WI38 (cell line): Measurements from ENCODE around the gene LHX1.

Experiments
- H3K4me3 ChIP-seq: 2 replicates; pipeline ENCODE4 v1.5.1; 2011; ENCODE audit warnings: low read depth, mild to moderate bottlenecking, control low read depth, low read length
- TF ChIP-seq, protein P1 (sequence below): IDR thresholded peaks from 2 replicates; pipeline ENCODE4 v1.5.1; 2012; ENCODE audit warnings: low read depth, mild to moderate bottlenecking, control low read depth, low read length

The LHX1 gene

GRCh38 chr17:36993227-36993626 is 56.0 kb downstream of the LHX1 start:
- H3K4me3 ChIP-seq = no peak overlapping the region
- TF ChIP-seq, protein P1, sequence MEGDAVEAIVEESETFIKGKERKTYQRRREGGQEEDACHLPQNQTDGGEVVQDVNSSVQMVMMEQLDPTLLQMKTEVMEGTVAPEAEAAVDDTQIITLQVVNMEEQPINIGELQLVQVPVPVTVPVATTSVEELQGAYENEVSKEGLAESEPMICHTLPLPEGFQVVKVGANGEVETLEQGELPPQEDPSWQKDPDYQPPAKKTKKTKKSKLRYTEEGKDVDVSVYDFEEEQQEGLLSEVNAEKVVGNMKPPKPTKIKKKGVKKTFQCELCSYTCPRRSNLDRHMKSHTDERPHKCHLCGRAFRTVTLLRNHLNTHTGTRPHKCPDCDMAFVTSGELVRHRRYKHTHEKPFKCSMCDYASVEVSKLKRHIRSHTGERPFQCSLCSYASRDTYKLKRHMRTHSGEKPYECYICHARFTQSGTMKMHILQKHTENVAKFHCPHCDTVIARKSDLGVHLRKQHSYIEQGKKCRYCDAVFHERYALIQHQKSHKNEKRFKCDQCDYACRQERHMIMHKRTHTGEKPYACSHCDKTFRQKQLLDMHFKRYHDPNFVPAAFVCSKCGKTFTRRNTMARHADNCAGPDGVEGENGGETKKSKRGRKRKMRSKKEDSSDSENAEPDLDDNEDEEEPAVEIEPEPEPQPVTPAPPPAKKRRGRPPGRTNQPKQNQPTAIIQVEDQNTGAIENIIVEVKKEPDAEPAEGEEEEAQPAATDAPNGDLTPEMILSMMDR = no peak
